Liver (tissue), 9 donors: ENCODE results near the gene TRIM59. TPM values are rescaled to one million over a fixed set of nuclear protein-coding genes. Genes with fewer than 3 reads are reported as not detected.

Experiments
- DNase-seq: peaks from one replicate; pipeline ENCODE4 v3.0.0-alpha.2; 2017; ENCODE audit warnings: low spot score
- H3K27ac ChIP-seq, 2 donors: one replicate each; pipeline ENCODE4 v1.7.0; 2013; ENCODE audit warnings: inconsistent platforms in 2 of 2, low read length in 2 of 2, control low read depth in 1 of 2, low read depth in 1 of 2, mild to moderate bottlenecking in 1 of 2
- H3K27me3 ChIP-seq, 4 donors: one replicate each; pipeline versions ENCODE4 v1.6.1 to v1.7.0; 2013; ENCODE audit warnings: low read length in 3 of 4, inconsistent platforms in 1 of 4, mild to moderate bottlenecking in 1 of 4, moderate library complexity in 1 of 4; ENCODE audit not compliant: control insufficient read depth in 4 of 4, insufficient read depth in 4 of 4
- H3K36me3 ChIP-seq, 4 donors: one replicate each; pipeline versions ENCODE4 v1.6.1 to v1.7.0; 2013; ENCODE audit warnings: low read length in 3 of 4, mild to moderate bottlenecking in 3 of 4, low read depth in 1 of 4, moderate library complexity in 1 of 4; ENCODE audit not compliant: control insufficient read depth in 4 of 4, insufficient read depth in 3 of 4
- H3K4me1 ChIP-seq, 4 donors: one replicate each; pipeline versions ENCODE4 v1.6.1 to v1.7.0; 2013; ENCODE audit warnings: low read length in 3 of 4, mild to moderate bottlenecking in 3 of 4, moderate library complexity in 1 of 4; ENCODE audit not compliant: control insufficient read depth in 4 of 4, insufficient read depth in 4 of 4
- H3K4me3 ChIP-seq, 3 donors: one replicate each; pipeline versions ENCODE4 v1.6.1 to v1.7.0; 2013; ENCODE audit warnings: low read length in 3 of 3, control low read depth in 1 of 3, low read depth in 1 of 3, mild to moderate bottlenecking in 1 of 3
- H3K9ac ChIP-seq, 2 donors: one replicate each; pipeline ENCODE4 v1.7.0; 2013; ENCODE audit warnings: low read length in 2 of 2, mild to moderate bottlenecking in 2 of 2, moderate library complexity in 2 of 2, control low read depth in 1 of 2, low read depth in 1 of 2
- H3K9me3 ChIP-seq, 4 donors: one replicate each; pipeline versions ENCODE4 v1.6.1 to v1.7.0; 2013; ENCODE audit warnings: low read length in 3 of 4; ENCODE audit not compliant: control insufficient read depth in 4 of 4
- EGR1 ChIP-seq, 2 donors: IDR thresholded peaks; 2 replicates each; pipeline ENCODE4 v1.6.1; 2016 to 2018; ENCODE audit warnings: antibody characterized with exemption in 2 of 2, low read depth in 2 of 2
- FOXA2 ChIP-seq: IDR thresholded peaks from 2 replicates; pipeline ENCODE4 v1.6.1; 2016; ENCODE audit warnings: antibody characterized with exemption
- GABPA ChIP-seq, 2 donors: IDR thresholded peaks in 1 of 2; conservative IDR thresholded peaks in 1 of 2; 2 replicates each; pipeline ENCODE4 v1.6.1; 2016; ENCODE audit warnings: antibody characterized with exemption in 2 of 2, mild to moderate bottlenecking in 1 of 2, moderate library complexity in 1 of 2
- HNF4A ChIP-seq, 2 donors: conservative IDR thresholded peaks; 2 replicates each; pipeline ENCODE4 v1.6.1; 2016; ENCODE audit warnings: antibody characterized with exemption in 2 of 2, mild to moderate bottlenecking in 2 of 2
- HNF4G ChIP-seq: IDR thresholded peaks from 2 replicates; pipeline ENCODE4 v1.6.1; 2016; ENCODE audit warnings: antibody characterized with exemption
- JUND ChIP-seq, 2 donors: IDR thresholded peaks; 2 replicates each; pipeline ENCODE4 v1.6.1; 2016; ENCODE audit warnings: antibody characterized with exemption in 2 of 2
- MAX ChIP-seq: IDR thresholded peaks from 2 replicates; pipeline ENCODE4 v1.6.1; 2016; ENCODE audit warnings: antibody characterized with exemption
- NR2F2 ChIP-seq: IDR thresholded peaks from 2 replicates; pipeline ENCODE4 v1.6.1; 2016; ENCODE audit warnings: antibody characterized with exemption
- RAD21 ChIP-seq, 2 donors: IDR thresholded peaks; 2 replicates each; pipeline ENCODE4 v1.6.1; 2016; ENCODE audit warnings: antibody characterized with exemption in 2 of 2, mild to moderate bottlenecking in 2 of 2
- RXRA ChIP-seq, 2 donors: IDR thresholded peaks; 2 replicates each; pipeline ENCODE4 v1.6.1; 2017 to 2018; ENCODE audit warnings: antibody characterized with exemption in 2 of 2, mild to moderate bottlenecking in 1 of 2
- SP1 ChIP-seq: IDR thresholded peaks from 2 replicates; pipeline ENCODE4 v1.6.1; 2018; ENCODE audit warnings: antibody characterized with exemption, mild to moderate bottlenecking
- TAF1 ChIP-seq: conservative IDR thresholded peaks from 2 replicates; pipeline ENCODE4 v1.6.1; 2016; ENCODE audit warnings: antibody characterized with exemption, mild to moderate bottlenecking
- YY1 ChIP-seq: IDR thresholded peaks from 2 replicates; pipeline ENCODE4 v1.6.1; 2016; ENCODE audit warnings: antibody characterized with exemption, mild to moderate bottlenecking
- ZBTB33 ChIP-seq: IDR thresholded peaks from 2 replicates; pipeline ENCODE4 v1.6.1; 2016; ENCODE audit warnings: antibody characterized with exemption
- WGBS: extraction: QIAGEN DNeasy Blood & Tissue Kit; methylation state at CpG from one replicate; pipeline ENCODE4 v1.1.7; 2013; 5-methylcytosine and 5-hydroxymethylcytosine counted together
- polyA plus RNA-seq, 2 donors: library from polyadenylated mRNA; stranded (reverse) in 1 of 2; unstranded in 1 of 2; fragments of 200-250 nt in 1 of 2; fragments of >200 nt in 1 of 2; fragmentation: Nextera tagmentation in 1 of 2; extraction: Ambion mirVana in 1 of 2; gene quantifications; one replicate each; pipeline versions ENCODE4 v1.2.1 to v1.2.3, GENCODE V29; 2013 to 2015
- total RNA-seq, 2 donors: library from RNA; depleted of rRNA; stranded (reverse); fragments of >200 nt; gene quantifications; one replicate each; pipeline ENCODE4 v1.2.3, GENCODE V29; 2014
- TF ChIP-seq, protein P1 (sequence below): fragments of 150-350 bp; IDR thresholded peaks from 2 replicates; pipeline ENCODE4 v1.5.1; 2017; ENCODE audit warnings: improper control_type of control experiment, low read depth, low read length; ENCODE audit not compliant: missing input control
- TF ChIP-seq, protein P2 (sequence below): IDR thresholded peaks from 2 replicates; pipeline ENCODE4 v1.6.1; 2016; ENCODE audit warnings: antibody characterized with exemption
- TF ChIP-seq, protein P3 (sequence below): IDR thresholded peaks from 2 replicates; pipeline ENCODE4 v1.6.1; 2016; ENCODE audit warnings: antibody characterized with exemption, mild to moderate bottlenecking
- donor health status: healthy.
- donor health status: healthy.
- donor health status: healthy.
- donor health status: healthy.
- donor health status: healthy.

The TRIM59 gene
- total and polyA plus RNA-seq, 4 donors, result 0.18 to 33.3 (median 0.87) TPM

GRCh38 chr3:160445854-160446253 is 3.7 kb downstream of the TRIM59 start:
- Histone ChIP-seq H3K27me3 (peaks cover 0 to 2% (median 0%) of the 10 kb centered on the region in 4 donors), H3K36me3 (no peaks in the 10 kb centered on the region), H3K9me3 (peaks cover 0 to 1% (median 0%) of the 10 kb centered on the region in 4 donors), H3K9ac (no peak overlapping the region), H3K27ac (no peak overlapping the region), H3K4me3 (no peak overlapping the region), H3K4me1 (peaks cover 2 to 9% (median 5%) of the 10 kb centered on the region in 4 donors)
- 95% methylated on average over 1 of the region's 1 CpG for WGBS
- TF ChIP-seq SP1, result no peak
- no peak for TF ChIP-seq EGR1 (IDR thresholded peaks at IDR 0.05; ENCODE audit: low read depth in 2 of 2)
- no peak for TF ChIP-seq ZBTB33
- no peak for TF ChIP-seq RAD21 (IDR thresholded peaks at IDR 0.05)
- TF ChIP-seq HNF4G, result no peak
- no peak for TF ChIP-seq HNF4A (conservative IDR thresholded peaks at IDR 0.05)
- TF ChIP-seq MAX, result no peak
- no peak for TF ChIP-seq RXRA (IDR thresholded peaks at IDR 0.05)
- TF ChIP-seq JUND (IDR thresholded peaks at IDR 0.05), result no peak
- TF ChIP-seq FOXA2, result no peak
- TF ChIP-seq GABPA (IDR thresholded peaks at IDR 0.05 in 1 of 2, conservative IDR thresholded peaks at IDR 0.05 in 1 of 2), result no peak
- TF ChIP-seq, protein P1, sequence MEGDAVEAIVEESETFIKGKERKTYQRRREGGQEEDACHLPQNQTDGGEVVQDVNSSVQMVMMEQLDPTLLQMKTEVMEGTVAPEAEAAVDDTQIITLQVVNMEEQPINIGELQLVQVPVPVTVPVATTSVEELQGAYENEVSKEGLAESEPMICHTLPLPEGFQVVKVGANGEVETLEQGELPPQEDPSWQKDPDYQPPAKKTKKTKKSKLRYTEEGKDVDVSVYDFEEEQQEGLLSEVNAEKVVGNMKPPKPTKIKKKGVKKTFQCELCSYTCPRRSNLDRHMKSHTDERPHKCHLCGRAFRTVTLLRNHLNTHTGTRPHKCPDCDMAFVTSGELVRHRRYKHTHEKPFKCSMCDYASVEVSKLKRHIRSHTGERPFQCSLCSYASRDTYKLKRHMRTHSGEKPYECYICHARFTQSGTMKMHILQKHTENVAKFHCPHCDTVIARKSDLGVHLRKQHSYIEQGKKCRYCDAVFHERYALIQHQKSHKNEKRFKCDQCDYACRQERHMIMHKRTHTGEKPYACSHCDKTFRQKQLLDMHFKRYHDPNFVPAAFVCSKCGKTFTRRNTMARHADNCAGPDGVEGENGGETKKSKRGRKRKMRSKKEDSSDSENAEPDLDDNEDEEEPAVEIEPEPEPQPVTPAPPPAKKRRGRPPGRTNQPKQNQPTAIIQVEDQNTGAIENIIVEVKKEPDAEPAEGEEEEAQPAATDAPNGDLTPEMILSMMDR, result no peak
- TF ChIP-seq, protein P2, sequence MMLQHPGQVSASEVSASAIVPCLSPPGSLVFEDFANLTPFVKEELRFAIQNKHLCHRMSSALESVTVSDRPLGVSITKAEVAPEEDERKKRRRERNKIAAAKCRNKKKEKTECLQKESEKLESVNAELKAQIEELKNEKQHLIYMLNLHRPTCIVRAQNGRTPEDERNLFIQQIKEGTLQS, result no peak
- TF ChIP-seq, protein P3, sequence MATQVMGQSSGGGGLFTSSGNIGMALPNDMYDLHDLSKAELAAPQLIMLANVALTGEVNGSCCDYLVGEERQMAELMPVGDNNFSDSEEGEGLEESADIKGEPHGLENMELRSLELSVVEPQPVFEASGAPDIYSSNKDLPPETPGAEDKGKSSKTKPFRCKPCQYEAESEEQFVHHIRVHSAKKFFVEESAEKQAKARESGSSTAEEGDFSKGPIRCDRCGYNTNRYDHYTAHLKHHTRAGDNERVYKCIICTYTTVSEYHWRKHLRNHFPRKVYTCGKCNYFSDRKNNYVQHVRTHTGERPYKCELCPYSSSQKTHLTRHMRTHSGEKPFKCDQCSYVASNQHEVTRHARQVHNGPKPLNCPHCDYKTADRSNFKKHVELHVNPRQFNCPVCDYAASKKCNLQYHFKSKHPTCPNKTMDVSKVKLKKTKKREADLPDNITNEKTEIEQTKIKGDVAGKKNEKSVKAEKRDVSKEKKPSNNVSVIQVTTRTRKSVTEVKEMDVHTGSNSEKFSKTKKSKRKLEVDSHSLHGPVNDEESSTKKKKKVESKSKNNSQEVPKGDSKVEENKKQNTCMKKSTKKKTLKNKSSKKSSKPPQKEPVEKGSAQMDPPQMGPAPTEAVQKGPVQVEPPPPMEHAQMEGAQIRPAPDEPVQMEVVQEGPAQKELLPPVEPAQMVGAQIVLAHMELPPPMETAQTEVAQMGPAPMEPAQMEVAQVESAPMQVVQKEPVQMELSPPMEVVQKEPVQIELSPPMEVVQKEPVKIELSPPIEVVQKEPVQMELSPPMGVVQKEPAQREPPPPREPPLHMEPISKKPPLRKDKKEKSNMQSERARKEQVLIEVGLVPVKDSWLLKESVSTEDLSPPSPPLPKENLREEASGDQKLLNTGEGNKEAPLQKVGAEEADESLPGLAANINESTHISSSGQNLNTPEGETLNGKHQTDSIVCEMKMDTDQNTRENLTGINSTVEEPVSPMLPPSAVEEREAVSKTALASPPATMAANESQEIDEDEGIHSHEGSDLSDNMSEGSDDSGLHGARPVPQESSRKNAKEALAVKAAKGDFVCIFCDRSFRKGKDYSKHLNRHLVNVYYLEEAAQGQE, result no peak
- no peak for TF ChIP-seq YY1
- no peak for TF ChIP-seq TAF1
- no peak for TF ChIP-seq NR2F2
- DNase-seq, result no peak
